HG03571 (cell line): ENCODE results near the gene MSI2.
A peak's percentile ranks its signal among the peaks of the same experiment; 100 is the strongest.
"Not testable (repeated sequence)": the region's sequence is repeated elsewhere in the genome, so short reads cannot be mapped to it uniquely, and the experiment has no call there.

ENCODE experiments used
- ATAC-seq: cut with Tn5 transposase; IDR thresholded peaks from one replicate; pipeline ENCODE4 v1.9.1; 2021; ENCODE audit not compliant: unreplicated experiment

Gene MSI2

DNA sequence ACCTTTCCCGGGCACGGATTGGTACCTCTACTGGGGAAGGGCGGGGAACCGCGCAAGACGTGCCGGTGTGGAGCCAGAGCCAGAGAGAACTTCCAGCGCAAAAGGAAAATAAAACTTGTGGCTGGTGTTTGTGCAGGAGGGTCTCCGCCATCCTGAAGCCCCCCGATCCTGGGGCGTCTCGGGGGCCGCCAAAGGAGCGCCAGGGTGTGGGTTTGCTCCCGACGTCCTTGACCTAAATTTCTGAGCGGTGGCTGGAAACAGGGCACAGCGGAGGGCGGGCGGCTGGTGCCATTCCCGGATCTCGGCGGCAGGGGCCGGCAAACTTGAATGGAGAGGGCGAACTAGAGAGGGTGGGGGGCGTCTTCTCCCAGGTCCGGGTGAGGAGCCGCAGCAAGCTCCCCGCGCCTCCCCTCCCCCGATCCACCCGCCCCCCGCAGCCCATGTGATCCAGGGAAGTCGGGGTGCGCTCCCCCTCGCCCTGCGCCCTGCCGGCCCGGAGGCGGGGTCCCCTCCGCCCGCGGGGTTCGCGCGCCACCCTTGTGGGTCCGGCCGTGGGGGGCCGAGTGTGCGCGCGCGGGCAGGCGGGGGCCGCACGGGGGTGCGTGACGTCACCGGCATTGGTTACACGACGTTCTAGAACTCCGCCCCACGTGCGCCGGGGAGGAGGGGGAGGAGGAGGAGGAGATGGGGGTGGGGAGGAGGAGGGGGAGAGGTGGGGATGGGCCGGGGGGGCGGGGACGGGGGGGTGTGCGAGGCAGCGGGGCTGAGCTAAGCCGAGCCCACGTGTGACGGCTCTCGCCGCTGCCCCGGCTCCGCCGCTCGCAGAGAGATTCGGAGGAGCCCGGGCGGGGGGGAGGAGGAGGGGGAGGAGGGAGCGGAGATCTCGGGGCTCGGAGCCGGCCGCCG is at the start of gene MSI2:
Gene MSI2 (plus strand): TSS at position 748 of the 906 bp plus-strand sequence. CDS start 220 bp downstream, outside the sequence.
- peak; percentile 57 for ATAC-seq

DNA sequence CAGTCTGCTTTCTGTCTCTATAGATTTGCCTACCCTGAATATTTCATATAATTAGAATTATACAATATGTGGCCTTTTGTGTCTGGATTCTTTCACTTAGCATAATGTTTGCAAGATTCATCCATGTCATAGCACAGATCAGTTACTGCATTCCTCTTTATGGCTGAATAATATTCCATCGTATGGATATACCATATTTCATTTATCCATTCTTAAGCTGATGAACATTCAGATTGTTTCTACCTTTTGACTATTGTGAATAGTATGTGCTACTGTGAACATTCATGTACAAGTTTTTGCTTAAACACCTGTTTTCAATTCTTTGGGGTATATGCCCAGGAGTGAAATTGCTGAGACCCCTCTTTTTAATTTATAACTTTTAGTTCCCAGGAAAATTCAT is 49.4 kb upstream of the MSI2 start:
- no peak for ATAC-seq

- no peak for ATAC-seq
Observed at GRCh38 chr17:57207396-57207795, 48.9 kb upstream of the MSI2 start.

DNA sequence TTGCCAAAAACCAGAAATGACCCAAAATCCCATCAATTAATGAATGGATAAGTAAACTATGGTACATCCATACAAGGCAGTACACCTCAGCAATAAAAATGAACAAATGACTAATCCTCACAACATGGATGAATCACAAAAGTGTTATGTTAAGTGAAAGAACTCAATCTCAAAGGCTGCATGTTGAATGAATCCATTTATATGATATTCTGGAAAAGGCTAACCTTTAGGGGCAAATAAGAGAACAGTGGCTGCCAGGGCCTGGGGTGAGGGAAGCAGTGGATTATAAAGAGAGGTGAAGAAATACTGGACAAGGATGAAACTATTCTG is 46.1 kb upstream of the MSI2 start:
- ATAC-seq, result no peak

- no peak for ATAC-seq
Observed at GRCh38 chr17:57210972-57211411, 45.3 kb upstream of the MSI2 start.

DNA sequence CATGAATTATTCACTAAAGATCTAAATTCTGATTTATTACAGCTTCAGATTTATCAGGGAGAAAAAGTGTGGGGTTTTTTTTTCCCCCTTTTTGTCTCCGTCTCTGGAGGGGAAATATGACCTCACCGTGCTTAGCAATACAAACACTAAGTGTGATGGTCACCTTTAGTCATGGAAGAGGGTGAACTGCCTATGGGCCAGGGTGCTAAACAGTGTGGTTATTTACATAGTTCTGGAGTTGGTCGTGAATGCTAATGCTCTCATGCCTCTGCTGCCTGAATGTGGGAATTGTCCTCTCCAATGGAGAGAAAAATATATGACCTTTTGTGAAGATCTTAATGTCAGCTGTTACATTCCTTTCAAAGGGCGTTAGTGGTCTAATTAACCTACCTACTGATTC is 44.8 kb upstream of the MSI2 start:
- no peak for ATAC-seq

- no peak for ATAC-seq
Observed at GRCh38 chr17:57213180-57213825, 43.0 kb upstream of the MSI2 start.

- ATAC-seq, result no peak
Observed at GRCh38 chr17:57215317-57215716, 41.0 kb upstream of the MSI2 start.

DNA sequence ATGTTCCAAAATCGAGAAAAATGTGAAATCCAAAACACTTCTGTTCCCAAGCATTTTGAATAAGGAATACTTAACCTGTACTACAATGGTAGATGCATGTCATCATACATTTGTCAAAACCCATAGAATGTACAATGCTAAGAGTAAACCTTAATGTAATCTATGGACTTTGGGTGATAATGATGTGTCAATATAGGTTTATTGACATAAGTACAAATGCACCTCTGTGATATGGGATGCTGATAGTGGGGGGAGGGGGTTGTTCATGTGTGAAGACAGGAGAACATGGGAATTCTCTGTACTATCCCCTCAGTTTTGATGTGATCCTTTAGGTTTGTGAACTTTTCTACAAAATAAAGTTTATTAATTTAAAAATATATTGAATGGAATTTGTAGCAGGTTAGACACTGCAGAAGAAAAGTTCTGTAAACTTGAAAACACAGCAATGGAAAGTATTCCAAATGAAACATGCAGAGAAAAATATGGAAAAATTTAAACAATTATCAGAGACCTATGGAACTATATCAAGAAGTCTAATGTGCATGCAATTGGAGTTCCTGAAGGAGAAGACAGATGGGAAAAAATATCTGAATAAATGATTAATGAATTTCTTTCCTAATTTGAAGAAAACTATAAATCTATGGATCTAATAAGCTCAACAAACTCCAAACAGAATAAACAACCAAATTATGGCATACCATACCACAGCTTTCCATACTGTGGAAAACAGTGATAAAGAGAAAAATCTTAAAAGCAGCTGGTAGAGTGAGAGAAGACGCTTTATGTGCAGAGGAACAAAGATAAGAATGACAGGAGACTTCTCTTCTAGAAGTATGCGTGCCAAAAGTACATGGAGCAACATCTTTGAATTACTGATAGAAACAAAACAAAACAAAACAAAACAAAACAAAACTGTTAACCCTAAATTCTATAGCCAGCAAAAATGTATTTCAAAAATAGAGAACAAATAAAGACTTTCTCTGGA is 34.7 kb upstream of the MSI2 start:
- ATAC-seq, result no peak

GRCh38 chr17:57222422-57222821 is 33.9 kb upstream of the MSI2 start:
- ATAC-seq, result not testable (repeated sequence)

DNA sequence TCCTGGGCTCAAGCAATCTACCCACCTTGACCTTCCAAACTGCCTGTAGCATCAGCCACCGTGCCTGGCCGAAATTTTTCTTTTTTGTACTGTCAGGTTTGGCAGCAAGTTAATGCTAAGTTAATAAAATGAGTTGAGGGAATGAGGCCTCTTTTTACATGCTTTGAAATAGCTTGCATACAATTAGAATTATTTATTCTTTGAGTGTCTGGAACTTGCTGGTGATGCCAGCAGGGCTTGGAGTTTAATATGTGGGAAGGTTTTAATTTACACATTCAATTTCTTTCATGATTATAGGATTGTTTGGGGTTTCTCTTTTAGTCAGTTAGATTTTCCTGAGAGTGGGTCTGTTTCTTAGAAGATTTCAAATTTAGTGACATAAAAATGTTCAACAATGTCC is 31.2 kb upstream of the MSI2 start:
- no peak for ATAC-seq

DNA sequence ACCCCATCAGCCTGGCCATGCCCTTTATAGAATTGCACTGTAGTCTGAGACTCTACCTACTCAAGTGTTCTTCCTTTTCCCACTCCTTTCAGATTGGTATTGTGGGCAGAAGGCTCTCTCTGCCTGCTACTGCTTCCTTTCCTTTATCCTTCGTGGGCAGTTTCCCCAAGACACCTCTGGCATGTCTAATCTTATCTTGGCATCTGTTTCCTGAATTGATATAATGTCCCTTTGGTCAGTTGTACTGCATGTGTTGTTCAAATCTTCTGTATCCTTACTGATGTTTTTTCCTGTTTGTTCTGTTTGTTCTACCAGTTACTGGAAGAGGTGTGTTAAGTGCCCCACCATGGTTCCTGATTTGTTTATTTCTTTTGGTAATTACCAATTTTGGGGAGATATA is 29.5 kb upstream of the MSI2 start:
- ATAC-seq, result no peak

- no peak for ATAC-seq
Observed at GRCh38 chr17:57228911-57229310, 27.4 kb upstream of the MSI2 start.

GRCh38 chr17:57234061-57234738 is 22.1 kb upstream of the MSI2 start:
- ATAC-seq, result no peak

GRCh38 chr17:57234739-57235092 is 21.6 kb upstream of the MSI2 start:
- ATAC-seq, result no peak

GRCh38 chr17:57235124-57235523 is 21.2 kb upstream of the MSI2 start:
- no peak for ATAC-seq

DNA sequence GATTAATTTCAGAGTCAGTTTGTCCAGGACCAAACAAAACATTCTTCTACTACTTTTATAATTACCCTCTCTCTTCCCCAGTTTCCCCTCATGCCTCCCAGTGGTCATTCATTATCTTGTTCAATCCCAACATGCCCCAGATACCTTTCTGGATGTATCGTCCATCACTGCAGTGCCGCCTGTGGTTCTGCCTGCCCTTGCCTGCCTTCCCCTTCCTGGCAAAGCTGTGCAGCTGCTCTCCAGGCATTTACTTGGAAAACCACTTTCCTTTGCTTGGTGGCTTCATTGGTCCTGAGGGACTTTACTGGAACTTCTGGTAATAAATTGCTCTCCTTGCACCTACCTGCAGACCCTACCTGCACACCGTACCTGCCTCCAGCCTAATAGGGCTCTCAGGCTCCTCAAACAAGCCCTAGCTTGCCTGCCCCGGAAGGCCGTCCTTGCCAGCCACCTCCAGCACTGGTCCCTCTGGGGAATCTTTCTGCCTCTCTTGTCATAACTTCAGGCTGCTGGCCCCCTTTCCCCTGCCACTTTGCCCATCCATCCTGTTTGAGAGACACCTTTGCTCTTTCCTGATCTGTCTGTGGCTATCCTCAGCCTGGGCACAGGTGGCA is 19.5 kb upstream of the MSI2 start:
- ATAC-seq, result no peak

- ATAC-seq, result no peak
Observed at GRCh38 chr17:57240648-57241047, 15.7 kb upstream of the MSI2 start.

DNA sequence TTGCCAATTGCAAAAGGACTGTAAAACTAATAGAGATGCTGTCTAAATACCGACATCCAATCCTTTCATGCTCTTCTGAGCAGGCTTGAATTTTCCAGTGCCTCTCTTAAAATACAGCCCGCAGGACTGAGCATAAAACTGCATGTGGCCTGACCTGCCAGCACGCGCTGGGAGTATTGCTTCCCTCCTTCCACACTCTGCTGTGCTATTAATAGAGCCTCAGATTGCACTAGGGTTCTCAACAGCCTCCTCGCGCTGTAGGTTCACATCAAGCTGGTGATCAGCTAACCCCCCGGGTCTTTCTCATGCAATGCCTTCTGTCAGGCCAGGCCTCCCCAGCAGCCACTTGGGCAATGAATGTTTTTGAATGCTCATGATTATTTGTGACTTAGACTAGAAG is 14.2 kb upstream of the MSI2 start:
- ATAC-seq, result no peak

DNA sequence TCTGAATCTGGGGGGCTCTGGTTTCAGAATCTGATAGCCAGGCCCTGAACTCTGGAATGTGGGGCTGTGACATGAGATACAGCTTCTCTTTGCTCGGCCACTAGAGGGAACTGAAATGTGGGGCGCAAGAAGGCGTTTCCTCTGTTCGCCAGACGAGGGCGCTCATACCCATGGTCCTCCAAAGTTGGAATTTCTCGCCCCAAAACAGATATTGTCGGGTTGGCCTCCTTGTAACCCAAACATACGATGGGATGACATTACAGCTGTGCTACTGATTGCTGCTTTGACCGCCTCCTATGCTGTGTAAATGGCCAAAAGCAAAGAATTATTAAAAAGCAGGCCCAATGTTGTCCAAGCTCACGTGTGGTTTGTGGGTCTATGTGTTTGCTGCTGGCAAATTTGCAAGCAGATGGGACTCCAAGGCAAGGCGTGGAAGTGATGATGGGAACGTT is 13.1 kb upstream of the MSI2 start:
- no peak for ATAC-seq
